Muscle of leg (tissue), 11 donors: ENCODE results near the gene HPDL. TPM values are rescaled to one million over a fixed set of nuclear protein-coding genes. Genes with fewer than 3 reads are reported as not detected.

Experiments
- DNase-seq: peaks from one replicate; pipeline ENCODE4 v3.0.0; 2013
- H3K27ac ChIP-seq: one replicate; pipeline ENCODE4 v1.5.1; 2013; ENCODE audit warnings: mild to moderate bottlenecking, low read length, control low read depth
- H3K27me3 ChIP-seq: one replicate; pipeline ENCODE4 v1.6.1; 2013; ENCODE audit warnings: low read length; ENCODE audit not compliant: control insufficient read depth, insufficient read depth
- H3K36me3 ChIP-seq: one replicate; pipeline ENCODE4 v1.6.1; 2013; ENCODE audit warnings: low read length; ENCODE audit not compliant: control insufficient read depth, insufficient read depth
- H3K4me1 ChIP-seq: one replicate; pipeline ENCODE4 v1.6.1; 2013; ENCODE audit warnings: low read length; ENCODE audit not compliant: control insufficient read depth, insufficient read depth
- H3K4me3 ChIP-seq: one replicate; pipeline ENCODE4 v1.5.1; 2013; ENCODE audit warnings: low read length, control low read depth
- H3K9me3 ChIP-seq: replicated peaks from 2 replicates; pipeline ENCODE4 v1.6.1; 2013; ENCODE audit warnings: low read depth, low read length; ENCODE audit not compliant: control insufficient read depth
- WGBS: methylation state at CpG from one replicate; pipeline ENCODE4 v1.1.5; 2013; ENCODE audit warnings: missing lambda C conversion rate; ENCODE audit not compliant: insufficient coverage; 5-methylcytosine and 5-hydroxymethylcytosine counted together
- polyA plus RNA-seq, 8 donors: library from polyadenylated mRNA; unstranded; fragments of 120-200 nt; gene quantifications; one replicate each; pipeline versions ENCODE4 v1.2.1 to v1.2.3, GENCODE V29; 2013; ENCODE audit warnings: inconsistent platforms in 1 of 8, low replicate concordance in 1 of 8; ENCODE audit not compliant: insufficient read length in 8 of 8, insufficient read depth in 1 of 8
- total RNA-seq: library from RNA; stranded (reverse); fragments of 120-200 nt; gene quantifications from one replicate; pipeline ENCODE4 v1.2.4, GENCODE V29; 2013

The HPDL gene
- total and polyA plus RNA-seq, 9 donors, result 1.3 to 2.6 (median 2.0) TPM

GRCh38 chr1:45370575-45370974, 43.9 kb downstream of the HPDL start:
- H3K36me3 ChIP-seq, result no peaks in the 10 kb centered on the region

GRCh38 chr1:45373573-45373972, 46.9 kb downstream of the HPDL start:
- H3K4me3 ChIP-seq, result no peak overlapping the region
- no peaks in the 10 kb centered on the region for H3K27me3 ChIP-seq
- H3K4me1 ChIP-seq, result no peaks in the 10 kb centered on the region
- DNase-seq, result no peak
- no peaks in the 10 kb centered on the region for H3K36me3 ChIP-seq
- no peaks in the 10 kb centered on the region for H3K9me3 ChIP-seq
- no peak overlapping the region for H3K27ac ChIP-seq

More at GRCh38 chr1:45370575-45370974, 43.9 kb downstream of the HPDL start:
- H3K9me3 ChIP-seq, result no peaks in the 10 kb centered on the region
- H3K27ac ChIP-seq, result no peak overlapping the region
- DNase-seq, result no peak
- no peak overlapping the region for H3K4me3 ChIP-seq
- H3K27me3 ChIP-seq, result no peaks in the 10 kb centered on the region
- no peaks in the 10 kb centered on the region for H3K4me1 ChIP-seq

GRCh38 chr1:45375104-45376090, 48.7 kb downstream of the HPDL start:
- Histone ChIP-seq H3K27me3 (no peaks in the 10 kb centered on the region), H3K36me3 (no peaks in the 10 kb centered on the region), H3K4me3 (no peak overlapping the region), H3K27ac (no peak overlapping the region), H3K9me3 (no peaks in the 10 kb centered on the region), H3K4me1 (no peaks in the 10 kb centered on the region)
- peak; percentile 60 for DNase-seq
- 77% methylated on average over 1 of the region's 3 CpGs for WGBS

GRCh38 chr1:45378184-45378583, 51.5 kb downstream of the HPDL start:
- Histone ChIP-seq H3K9me3 (no peaks in the 10 kb centered on the region), H3K27me3 (no peaks in the 10 kb centered on the region), H3K4me1 (no peaks in the 10 kb centered on the region), H3K36me3 (no peaks in the 10 kb centered on the region), H3K27ac (no peak overlapping the region), H3K4me3 (no peak overlapping the region)
- DNase-seq, result no peak

Other genes starting within 250 kb of the HPDL start
- gene ZSWIM5, start 120.3 kb upstream of the HPDL start, total RNA-seq, result 0.35 TPM
- 1 to 10 TPM in 1 of 8 donors, under 1 TPM in 7; 0.25 to 1.0 (median 0.48) TPM for gene ZSWIM5, start 120.3 kb upstream of the HPDL start, polyA plus RNA-seq
- 6.8 TPM for gene TOE1, start 13.3 kb downstream of the HPDL start, total RNA-seq
- gene TOE1, start 13.3 kb downstream of the HPDL start, polyA plus RNA-seq, result 1 to 10 TPM; 6.8 to 9.9 (median 7.8) TPM
- gene MUTYH, start 13.5 kb downstream of the HPDL start, total RNA-seq, result 19.7 TPM
- 10 to 100 TPM; 13.9 to 25.3 (median 15.7) TPM for gene MUTYH, start 13.5 kb downstream of the HPDL start, polyA plus RNA-seq
- gene TESK2, start 164.3 kb downstream of the HPDL start, total RNA-seq, result 2.2 TPM
- gene TESK2, start 164.3 kb downstream of the HPDL start, polyA plus RNA-seq, result 1 to 10 TPM; 1.3 to 3.1 (median 1.9) TPM
- 2.8 TPM for gene CCDC163, start 173.2 kb downstream of the HPDL start, total RNA-seq
- 1 to 10 TPM in 7 of 8 donors, under 1 TPM in 1; 0.74 to 3.6 (median 2.0) TPM for gene CCDC163, start 173.2 kb downstream of the HPDL start, polyA plus RNA-seq
- 4.6 TPM for gene MMACHC, start 173.4 kb downstream of the HPDL start, total RNA-seq
- 1 to 10 TPM; 6.1 to 9.4 (median 7.4) TPM for gene MMACHC, start 173.4 kb downstream of the HPDL start, polyA plus RNA-seq
- gene PRDX1, start 195.0 kb downstream of the HPDL start, total RNA-seq, result 223 TPM
- gene PRDX1, start 195.0 kb downstream of the HPDL start, polyA plus RNA-seq, result 100 to 1,000 TPM; 159 to 216 (median 171) TPM
- gene AKR1A1, start 223.9 kb downstream of the HPDL start, total RNA-seq, result 93.1 TPM
- 100 to 1,000 TPM in 3 of 8 donors, 10 to 100 TPM in 5; 78.3 to 114 (median 95.0) TPM for gene AKR1A1, start 223.9 kb downstream of the HPDL start, polyA plus RNA-seq